Measurements from ENCODE around the gene PI16.

DNA sequence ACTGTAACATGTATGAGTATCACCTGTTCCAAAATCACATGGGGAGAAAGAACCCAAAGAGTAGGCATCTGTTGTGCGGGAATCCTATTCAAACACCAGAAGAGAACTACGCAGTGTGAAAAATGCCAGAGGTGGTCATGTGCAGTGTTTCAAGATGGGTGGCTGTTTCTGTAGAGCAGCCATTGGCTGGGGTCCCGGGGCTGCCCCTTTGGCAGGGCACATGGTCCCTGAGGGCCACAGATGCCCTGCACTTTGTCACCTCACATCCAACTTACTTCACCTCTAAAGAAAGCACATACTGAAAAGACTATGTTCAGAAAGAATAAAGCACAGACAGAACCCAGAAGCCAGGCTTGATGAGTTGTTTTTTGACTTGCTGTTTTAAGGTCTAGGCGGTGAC lies 19.1 kb downstream of the PI16 start:
- TF ChIP-seq, protein P1, sequence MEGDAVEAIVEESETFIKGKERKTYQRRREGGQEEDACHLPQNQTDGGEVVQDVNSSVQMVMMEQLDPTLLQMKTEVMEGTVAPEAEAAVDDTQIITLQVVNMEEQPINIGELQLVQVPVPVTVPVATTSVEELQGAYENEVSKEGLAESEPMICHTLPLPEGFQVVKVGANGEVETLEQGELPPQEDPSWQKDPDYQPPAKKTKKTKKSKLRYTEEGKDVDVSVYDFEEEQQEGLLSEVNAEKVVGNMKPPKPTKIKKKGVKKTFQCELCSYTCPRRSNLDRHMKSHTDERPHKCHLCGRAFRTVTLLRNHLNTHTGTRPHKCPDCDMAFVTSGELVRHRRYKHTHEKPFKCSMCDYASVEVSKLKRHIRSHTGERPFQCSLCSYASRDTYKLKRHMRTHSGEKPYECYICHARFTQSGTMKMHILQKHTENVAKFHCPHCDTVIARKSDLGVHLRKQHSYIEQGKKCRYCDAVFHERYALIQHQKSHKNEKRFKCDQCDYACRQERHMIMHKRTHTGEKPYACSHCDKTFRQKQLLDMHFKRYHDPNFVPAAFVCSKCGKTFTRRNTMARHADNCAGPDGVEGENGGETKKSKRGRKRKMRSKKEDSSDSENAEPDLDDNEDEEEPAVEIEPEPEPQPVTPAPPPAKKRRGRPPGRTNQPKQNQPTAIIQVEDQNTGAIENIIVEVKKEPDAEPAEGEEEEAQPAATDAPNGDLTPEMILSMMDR (IDR thresholded peaks at IDR 0.05; ENCODE audit: extremely low read depth in 1 of 2, insufficient read depth in 1 of 2, low read depth in 1 of 2, low read length in 2 of 2): no peak
- TF ChIP-seq FOS (IDR thresholded peaks at IDR 0.05; ENCODE audit: borderline replicate concordance, insufficient read depth, low read length) (no peak), EZH2 (IDR thresholded peaks at IDR 0.05; ENCODE audit: borderline replicate concordance, low read depth, low read length, severe bottlenecking) (no peak), POLR2A (IDR thresholded peaks at IDR 0.05; ENCODE audit: low read depth, low read length) (no peak), POLR2AphosphoS5 (IDR thresholded peaks at IDR 0.05; ENCODE audit: insufficient read depth, low read depth, low read length) (no peak), GATA2 (IDR thresholded peaks at IDR 0.05; ENCODE audit: insufficient read depth, insufficient read length, low read depth, low read length) (no peak)
- TF ChIP-seq, protein P2, sequence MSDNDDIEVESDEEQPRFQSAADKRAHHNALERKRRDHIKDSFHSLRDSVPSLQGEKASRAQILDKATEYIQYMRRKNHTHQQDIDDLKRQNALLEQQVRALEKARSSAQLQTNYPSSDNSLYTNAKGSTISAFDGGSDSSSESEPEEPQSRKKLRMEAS (IDR thresholded peaks at IDR 0.05; ENCODE audit: insufficient read depth, insufficient read length): no peak
